ENCODE data around the gene UBE2J2. TPM values are rescaled to one million over a fixed set of nuclear protein-coding genes. Genes with fewer than 3 reads are reported as not detected.

The UBE2J2 gene
- total and polyA plus RNA-seq, 9 donors = 35.8 to 55.6 (median 41.2) TPM

DNA sequence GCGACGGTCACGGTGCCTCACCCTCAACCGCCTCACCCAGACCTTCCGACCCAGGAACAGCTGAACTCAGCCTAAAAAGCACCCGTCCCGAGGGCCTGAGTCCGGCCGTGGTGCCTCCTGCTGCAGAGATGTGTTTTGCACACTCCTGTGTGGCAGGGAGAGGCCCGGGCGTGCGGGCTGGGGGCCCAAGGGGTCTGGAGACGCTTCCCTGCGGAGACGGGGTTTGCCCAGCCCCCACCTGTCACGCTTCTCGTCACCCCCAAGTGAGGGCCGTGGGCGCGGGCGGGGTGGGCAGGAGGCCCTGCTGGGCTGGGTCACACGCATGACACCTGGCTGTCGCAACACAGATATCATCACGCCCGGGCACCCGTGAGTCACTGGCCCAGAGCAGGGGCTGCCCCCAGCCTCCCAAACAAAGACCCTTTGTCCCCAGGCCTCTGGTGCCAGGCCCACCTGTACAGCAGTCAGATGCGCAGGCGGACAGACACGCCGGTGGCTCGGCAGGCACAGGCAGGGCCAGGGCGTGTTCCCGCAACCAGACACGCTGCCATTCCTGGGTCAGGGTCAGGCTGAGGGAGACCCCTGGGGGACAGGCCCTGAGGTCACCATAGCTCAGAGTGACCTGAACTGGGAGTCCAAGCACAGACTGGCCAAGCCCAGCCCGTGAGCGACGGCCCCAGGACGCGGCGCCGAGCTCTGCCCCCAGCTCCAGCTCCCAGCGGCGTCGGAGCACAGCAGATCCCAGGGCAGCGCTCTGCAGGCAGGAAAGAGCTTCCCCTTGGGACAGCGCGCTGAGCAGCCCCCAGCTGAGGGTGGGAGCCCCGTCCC, 35.6 kb downstream of the UBE2J2 start:
- 22 to 38% (median 29%) methylated on average over 44 to 48 of the region's 48 CpGs for WGBS, 3 donors
- Histone ChIP-seq H3K27me3 (peaks cover 10% of the 10 kb centered on the region), H3K4me1 (ENCODE audit: insufficient read depth) (peaks cover 3% of the 10 kb centered on the region), H3K9me3 (no peaks in the 10 kb centered on the region), H3K4me3 (no peak overlapping the region), H3K36me3 (no peaks in the 10 kb centered on the region), H3K27ac (no peak overlapping the region)
- TF ChIP-seq POLR2A (IDR thresholded peaks at IDR 0.05) = no peak
- intact Hi-C loops (cut with DNase I) = loop anchor here in 1 of 4 donors (10.0 kb wide), 1 partner anchor 213 kb away; the partner anchor contains the start of gene AGRN
- no peak for DNase-seq

DNA sequence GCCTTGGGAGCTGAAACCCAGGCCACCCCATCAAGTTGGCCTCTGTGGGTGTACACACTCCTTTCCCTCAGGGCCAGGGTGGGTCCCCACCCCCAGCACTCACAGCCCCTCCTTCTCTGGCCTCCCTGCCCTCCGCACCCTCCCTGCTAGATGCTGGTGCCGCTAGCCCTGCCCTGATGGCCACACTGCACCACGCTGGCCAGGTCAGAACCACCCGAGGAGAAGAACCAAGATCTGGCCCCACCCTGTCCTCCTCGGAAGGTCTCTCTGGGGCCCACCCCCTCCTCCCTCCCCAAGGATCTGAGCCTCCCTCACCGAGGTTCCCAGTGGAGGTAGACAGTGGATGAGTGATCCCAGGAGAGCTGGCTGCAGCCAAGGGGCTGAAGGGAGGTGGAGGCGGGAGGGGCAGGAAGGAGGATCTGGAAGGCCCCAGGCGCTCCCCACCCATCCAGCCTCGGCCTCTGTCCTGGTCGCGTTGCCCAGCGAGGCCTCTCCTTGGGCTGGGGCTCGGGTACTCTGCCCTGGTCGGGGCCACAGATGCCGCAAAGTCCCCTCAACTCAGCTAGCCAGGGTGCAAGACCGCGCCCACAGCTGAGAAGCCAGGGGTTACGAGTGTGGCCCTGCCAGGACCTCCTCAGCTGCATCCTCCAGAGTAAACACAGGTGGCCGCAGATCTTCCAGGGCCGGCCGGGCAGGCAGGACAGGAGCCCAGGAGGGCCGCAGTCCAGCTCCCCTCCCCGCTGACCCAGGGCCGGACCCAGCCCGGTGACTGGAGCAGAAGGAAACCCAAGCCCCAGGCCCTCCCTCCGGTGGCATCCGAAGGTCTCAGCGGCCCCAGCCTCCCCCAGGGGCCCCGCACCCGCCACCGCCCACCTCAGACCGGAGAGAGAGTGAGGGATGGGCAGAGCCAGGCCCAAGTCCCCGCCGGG, 36.4 kb downstream of the UBE2J2 start:
- H3K27ac ChIP-seq = no peak overlapping the region
- intact Hi-C loops (cut with DNase I) = loop anchor here in 1 of 4 donors (10.0 kb wide), 1 partner anchor 212 kb away; the partner anchor contains the start of gene AGRN

GRCh38 chr1:1236176-1236763, 37.4 kb downstream of the UBE2J2 start:
- intact Hi-C loops (cut with DNase I) = loop anchor here in 1 of 4 donors (10.0 kb wide), 1 partner anchor 211 kb away; the partner anchor contains the start of gene AGRN
- H3K4me1 ChIP-seq (ENCODE audit: insufficient read depth) = peaks cover 10% of the 10 kb centered on the region
- H3K9me3 ChIP-seq = no peaks in the 10 kb centered on the region
- H3K27ac ChIP-seq = no peak overlapping the region
- no peaks in the 10 kb centered on the region for H3K36me3 ChIP-seq
- TF ChIP-seq, protein P1, sequence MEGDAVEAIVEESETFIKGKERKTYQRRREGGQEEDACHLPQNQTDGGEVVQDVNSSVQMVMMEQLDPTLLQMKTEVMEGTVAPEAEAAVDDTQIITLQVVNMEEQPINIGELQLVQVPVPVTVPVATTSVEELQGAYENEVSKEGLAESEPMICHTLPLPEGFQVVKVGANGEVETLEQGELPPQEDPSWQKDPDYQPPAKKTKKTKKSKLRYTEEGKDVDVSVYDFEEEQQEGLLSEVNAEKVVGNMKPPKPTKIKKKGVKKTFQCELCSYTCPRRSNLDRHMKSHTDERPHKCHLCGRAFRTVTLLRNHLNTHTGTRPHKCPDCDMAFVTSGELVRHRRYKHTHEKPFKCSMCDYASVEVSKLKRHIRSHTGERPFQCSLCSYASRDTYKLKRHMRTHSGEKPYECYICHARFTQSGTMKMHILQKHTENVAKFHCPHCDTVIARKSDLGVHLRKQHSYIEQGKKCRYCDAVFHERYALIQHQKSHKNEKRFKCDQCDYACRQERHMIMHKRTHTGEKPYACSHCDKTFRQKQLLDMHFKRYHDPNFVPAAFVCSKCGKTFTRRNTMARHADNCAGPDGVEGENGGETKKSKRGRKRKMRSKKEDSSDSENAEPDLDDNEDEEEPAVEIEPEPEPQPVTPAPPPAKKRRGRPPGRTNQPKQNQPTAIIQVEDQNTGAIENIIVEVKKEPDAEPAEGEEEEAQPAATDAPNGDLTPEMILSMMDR (IDR thresholded peaks at IDR 0.05) = no peak
- no peak for TF ChIP-seq EP300 (IDR thresholded peaks at IDR 0.05)
- TF ChIP-seq POLR2A (IDR thresholded peaks at IDR 0.05) = no peak
- H3K4me3 ChIP-seq = no peak overlapping the region
- no peak for DNase-seq
- peaks cover 5% of the 10 kb centered on the region for H3K27me3 ChIP-seq
- 54 to 68% (median 67%) methylated on average over 21 to 22 of the region's 22 CpGs for WGBS, 3 donors

More for the DNA sequence above, 36.4 kb downstream of the UBE2J2 start:
- peaks cover 10% of the 10 kb centered on the region for H3K4me1 ChIP-seq (ENCODE audit: insufficient read depth)
- 12 to 15% (median 14%) methylated on average over 25 to 34 of the region's 34 CpGs for WGBS, 3 donors
- no peak for DNase-seq
- H3K9me3 ChIP-seq = no peaks in the 10 kb centered on the region
- TF ChIP-seq, protein P1 (IDR thresholded peaks at IDR 0.05) = no peak
- TF ChIP-seq EP300 (IDR thresholded peaks at IDR 0.05) = no peak
- no peak for TF ChIP-seq POLR2A (IDR thresholded peaks at IDR 0.05)
- no peak overlapping the region for H3K4me3 ChIP-seq
- no peaks in the 10 kb centered on the region for H3K36me3 ChIP-seq
- H3K27me3 ChIP-seq = peaks cover 10% of the 10 kb centered on the region

GRCh38 chr1:1235016-1235744, 38.5 kb downstream of the UBE2J2 start:
- no peak overlapping the region for H3K27ac ChIP-seq
- no peak for DNase-seq
- H3K4me3 ChIP-seq = no peak overlapping the region
- TF ChIP-seq EP300 (IDR thresholded peaks at IDR 0.05) (no peak), POLR2A (IDR thresholded peaks at IDR 0.05) (no peak)
- TF ChIP-seq, protein P1 (IDR thresholded peaks at IDR 0.05) = no peak
- intact Hi-C loops (cut with DNase I) = loop anchor here in 1 of 4 donors (10.0 kb wide), 1 partner anchor 210 kb away; the partner anchor contains the start of gene AGRN
- WGBS, 3 donors = 82 to 88% (median 85%) methylated on average over 24 to 27 of the region's 27 CpGs
- H3K36me3 ChIP-seq = no peaks in the 10 kb centered on the region
- H3K9me3 ChIP-seq = no peaks in the 10 kb centered on the region
- H3K27me3 ChIP-seq = peaks cover 5% of the 10 kb centered on the region
- peaks cover 14% of the 10 kb centered on the region for H3K4me1 ChIP-seq (ENCODE audit: insufficient read depth)
